HG03060 (cell line): Measurements from ENCODE around the gene GRID1.
"Not testable (repeated sequence)": the region's sequence is repeated elsewhere in the genome, so short reads cannot be mapped to it uniquely, and the experiment has no call there.

Experiments used
- ATAC-seq: cut with Tn5 transposase; IDR thresholded peaks from one replicate; pipeline ENCODE4 v1.9.1; 2021; ENCODE audit warnings: low read depth, moderate number of reproducible peaks; ENCODE audit not compliant: unreplicated experiment

The GRID1 gene

DNA sequence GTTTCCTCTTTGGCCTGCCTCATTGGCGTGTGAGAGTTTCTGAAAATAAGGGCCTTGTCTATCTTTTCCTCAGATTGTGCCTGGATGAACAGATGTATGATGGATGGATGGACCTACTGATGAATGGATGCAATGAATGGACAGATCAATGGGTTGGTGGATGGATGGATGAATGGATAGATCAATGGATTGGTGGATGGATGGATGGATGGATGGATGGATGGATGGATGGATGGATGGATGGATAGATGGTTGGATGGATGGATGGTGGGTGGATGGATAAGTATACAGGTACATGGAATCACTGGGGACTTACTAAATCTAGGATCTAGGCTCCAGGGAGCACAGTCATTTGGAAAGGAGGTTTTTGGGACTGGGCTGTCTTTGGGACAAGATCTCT is 331.9 kb downstream of the GRID1 start:
- no peak for ATAC-seq

DNA sequence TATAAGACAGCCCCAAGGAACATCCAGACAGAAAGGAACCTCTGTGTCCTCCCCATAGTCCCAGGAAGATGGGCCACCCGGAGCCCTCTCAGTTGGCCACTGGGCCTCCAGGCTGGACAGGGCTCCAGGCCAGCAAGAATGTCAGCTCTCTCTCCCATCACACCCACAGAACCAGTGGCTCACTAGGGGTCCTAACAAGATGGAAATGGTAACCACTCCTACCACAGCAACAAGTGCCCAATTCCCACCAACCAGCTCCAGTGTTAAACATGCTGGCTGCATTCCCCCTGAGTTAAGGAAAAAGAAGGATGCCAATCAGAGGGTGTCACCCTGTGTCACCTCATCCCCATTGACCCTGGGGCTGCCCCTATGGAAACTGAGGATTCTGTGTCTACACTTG is 333.0 kb downstream of the GRID1 start:
- ATAC-seq, result no peak

GRCh38 chr10:86032087-86032486 is 334.5 kb downstream of the GRID1 start:
- ATAC-seq, result not testable (repeated sequence)

GRCh38 chr10:86030312-86030711 is 336.3 kb downstream of the GRID1 start:
- ATAC-seq, result no peak

DNA sequence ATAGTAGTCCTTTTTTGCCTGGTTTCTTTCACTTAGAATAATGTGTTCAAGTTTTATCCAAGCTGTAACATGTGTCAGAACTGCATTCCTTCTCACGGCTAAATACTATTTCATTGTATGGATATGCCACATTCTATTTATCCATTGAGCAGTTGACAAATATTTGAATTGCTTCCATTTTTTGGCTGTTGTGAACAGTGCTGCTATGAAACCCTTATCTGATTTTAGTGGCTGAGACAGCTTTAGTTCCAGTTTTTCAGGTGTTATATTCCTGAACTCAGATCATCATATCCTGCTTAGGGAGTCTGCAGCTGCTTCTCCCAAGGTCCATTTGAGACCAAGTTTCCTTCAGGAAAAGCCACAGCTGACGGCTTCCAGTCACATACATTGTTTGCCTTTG is 339.2 kb downstream of the GRID1 start:
- no peak for ATAC-seq

DNA sequence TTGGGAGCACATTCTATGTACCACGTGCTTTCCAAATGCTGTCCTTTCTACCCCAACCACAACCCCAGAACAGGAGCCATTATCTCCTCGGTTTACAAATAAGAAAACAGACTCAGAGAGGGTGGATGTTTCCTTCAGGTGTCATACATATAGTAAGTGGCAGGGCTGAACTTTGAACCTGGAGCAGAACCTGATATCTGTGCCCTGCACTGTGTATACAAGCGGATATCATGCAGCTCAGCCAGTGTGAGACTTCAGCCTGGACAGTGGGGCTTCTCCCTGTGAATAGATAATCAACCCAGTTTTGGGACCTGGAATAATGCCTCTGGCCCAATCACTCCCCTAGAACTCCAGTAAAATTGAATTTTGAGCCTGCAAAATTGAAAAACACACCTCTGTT is 341.1 kb downstream of the GRID1 start:
- no peak for ATAC-seq

GRCh38 chr10:86024281-86025041 is 342.1 kb downstream of the GRID1 start:
- no peak for ATAC-seq

GRCh38 chr10:86023931-86024280 is 342.7 kb downstream of the GRID1 start:
- no peak for ATAC-seq

- ATAC-seq, result no peak
Measured at GRCh38 chr10:86023336-86023735, 343.3 kb downstream of the GRID1 start.

DNA sequence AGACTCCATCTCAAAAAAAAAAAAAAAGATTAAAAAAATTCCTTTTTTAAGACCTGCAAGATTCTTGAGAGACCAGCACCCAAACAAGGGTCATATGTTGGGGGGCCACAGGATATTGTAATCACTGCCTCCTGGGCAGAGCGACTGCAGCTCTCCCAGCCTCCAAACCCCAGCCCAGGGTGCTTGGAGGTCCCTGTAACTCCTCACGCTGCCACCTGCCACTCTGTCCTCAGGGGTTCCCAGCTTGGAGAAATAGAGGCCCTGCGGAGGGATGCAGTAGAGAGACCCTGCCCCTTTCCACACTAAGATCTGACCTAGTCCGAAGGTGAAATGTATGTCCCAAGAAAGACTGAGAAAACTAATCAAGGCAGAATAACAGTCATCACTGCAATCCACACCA is 343.7 kb downstream of the GRID1 start:
- ATAC-seq, result no peak

GRCh38 chr10:86020134-86020533 is 346.5 kb downstream of the GRID1 start:
- no peak for ATAC-seq

DNA sequence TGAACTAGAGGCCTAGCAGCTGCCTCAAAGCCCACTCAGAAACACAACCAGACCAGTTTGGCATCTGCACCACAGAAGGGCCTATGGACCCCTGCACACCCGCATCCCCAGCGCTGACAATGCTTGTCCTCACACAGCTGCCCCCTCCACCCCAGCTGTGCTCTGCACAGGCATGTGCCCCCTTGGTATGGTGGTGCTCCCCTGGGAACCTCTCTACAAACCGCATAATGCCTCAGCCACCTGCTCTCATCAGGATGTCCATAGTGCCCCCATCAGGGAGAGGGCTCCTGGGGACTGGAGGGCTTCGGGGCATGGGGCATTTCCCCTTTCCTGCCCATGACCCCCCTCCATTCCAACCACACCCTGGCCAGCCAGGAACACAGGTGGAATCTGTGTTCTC is 347.5 kb downstream of the GRID1 start:
- ATAC-seq, result no peak

DNA sequence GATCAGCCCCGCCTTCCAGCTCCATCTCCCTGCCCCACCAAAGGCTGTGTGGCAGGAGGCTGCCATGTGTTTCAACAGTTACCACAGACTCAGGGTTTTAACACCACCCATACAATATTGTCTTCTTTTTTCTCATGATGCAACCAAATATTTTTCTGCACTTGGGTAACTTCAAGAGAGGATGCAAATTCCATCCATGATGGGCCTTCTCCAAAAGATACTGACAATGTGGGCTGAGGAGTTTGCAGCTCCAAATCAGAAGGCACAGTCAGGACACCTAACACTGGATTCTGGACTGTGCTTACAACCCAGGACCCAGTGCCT is 347.9 kb downstream of the GRID1 start:
- no peak for ATAC-seq

DNA sequence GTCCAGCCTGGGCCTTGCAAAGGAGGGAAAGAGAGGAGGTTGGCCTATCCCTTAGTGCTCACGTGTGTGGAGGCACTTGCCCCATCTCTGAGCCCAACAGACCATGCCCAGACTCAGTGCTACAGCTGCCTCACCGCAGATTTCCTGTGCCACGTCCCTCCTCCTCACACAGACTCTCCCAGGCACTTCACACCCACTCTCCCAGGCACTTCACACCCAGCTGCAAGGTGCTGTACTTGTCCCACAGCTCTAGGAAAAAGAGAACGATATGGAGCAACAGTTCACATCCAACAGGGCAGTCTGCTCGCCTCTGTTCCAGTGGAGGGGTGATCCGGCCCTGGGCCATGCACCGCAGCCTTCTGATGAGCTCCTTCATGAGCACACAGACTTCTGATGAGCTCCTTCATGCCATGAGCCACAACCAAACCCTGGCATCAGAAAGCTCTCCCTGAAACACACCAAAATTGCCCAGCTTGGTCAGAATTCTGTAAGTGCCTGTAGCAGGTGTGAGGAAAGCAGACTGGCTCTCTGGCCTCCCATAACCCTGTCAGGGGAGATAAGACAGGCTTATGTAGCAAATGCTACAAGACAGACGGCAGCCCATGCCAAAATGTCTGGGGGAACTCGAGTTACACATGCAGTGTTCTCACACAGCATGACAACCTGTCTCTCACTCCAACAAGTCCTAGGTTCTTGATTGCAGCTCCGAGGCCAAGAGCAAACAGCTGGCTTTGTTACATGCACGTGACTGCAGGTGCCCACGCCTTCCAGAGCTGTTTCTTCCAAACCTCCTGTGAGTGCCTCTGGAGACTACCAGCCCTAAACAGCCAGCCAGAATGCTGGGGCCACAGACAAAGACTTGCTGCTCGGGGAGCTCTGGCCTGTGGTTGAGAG is 348.5 kb downstream of the GRID1 start:
- no peak for ATAC-seq

DNA sequence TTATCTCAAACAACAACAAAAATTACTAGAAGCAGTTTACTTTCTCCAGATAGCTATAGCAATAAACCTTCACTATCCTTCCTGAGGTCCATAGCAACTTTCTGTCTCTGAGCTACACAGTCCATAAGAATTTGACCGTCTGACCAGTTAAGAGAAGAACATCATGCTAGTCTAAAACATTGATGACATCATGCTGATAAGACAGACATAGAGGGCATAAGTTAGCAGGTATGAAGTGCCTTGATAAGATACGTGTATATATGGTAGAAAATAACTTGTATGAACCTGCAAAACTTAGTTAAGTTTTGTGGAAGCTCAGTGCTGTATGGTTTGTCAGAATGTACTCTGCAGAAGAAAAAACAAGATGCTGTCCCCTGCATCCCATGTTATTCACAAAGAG is 353.0 kb downstream of the GRID1 start:
- ATAC-seq, result no peak

- no peak for ATAC-seq
Measured at GRCh38 chr10:86007171-86007570, 359.4 kb downstream of the GRID1 start.

- no peak for ATAC-seq
Measured at GRCh38 chr10:86004337-86004736, 362.3 kb downstream of the GRID1 start.

DNA sequence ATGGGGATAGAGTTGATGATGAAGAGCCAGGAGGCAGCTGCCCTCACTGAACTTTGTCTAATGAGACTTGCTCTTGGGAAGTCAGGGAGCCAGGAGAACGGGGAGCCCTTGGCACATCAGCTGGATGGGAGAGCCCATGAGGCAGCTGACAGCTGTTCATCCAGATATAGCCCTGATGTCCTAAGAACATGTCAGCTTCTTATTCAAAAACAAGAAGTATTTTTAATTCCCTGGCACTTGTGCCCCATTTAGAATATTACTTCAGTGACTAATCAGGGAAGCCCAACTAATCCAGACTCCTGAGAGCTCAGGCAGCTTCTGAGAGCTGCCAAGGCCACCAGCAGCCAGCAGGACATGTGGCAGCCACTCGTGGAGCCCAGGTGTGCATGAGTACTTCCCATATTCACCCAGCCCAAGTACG is 363.4 kb downstream of the GRID1 start:
- no peak for ATAC-seq

DNA sequence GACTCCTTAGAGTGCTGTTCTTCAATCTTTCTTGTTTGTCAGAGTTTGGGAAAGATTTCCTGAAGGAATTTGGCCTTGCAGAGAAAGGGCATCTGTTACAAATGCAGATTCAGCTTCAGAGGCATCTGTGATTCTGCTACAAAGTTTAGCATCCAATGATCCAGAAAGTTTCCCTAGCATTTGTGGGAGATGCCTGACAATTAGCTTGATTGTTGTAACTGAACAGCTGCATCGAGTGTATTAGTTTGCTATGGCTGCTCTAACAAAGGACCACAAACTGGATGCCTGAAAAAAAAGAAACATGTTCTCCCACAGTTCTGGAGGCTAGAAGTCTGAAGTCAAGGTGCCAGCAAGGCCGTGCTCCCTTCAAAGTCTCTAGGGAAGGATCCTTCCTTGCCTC is 365.1 kb downstream of the GRID1 start:
- no peak for ATAC-seq

DNA sequence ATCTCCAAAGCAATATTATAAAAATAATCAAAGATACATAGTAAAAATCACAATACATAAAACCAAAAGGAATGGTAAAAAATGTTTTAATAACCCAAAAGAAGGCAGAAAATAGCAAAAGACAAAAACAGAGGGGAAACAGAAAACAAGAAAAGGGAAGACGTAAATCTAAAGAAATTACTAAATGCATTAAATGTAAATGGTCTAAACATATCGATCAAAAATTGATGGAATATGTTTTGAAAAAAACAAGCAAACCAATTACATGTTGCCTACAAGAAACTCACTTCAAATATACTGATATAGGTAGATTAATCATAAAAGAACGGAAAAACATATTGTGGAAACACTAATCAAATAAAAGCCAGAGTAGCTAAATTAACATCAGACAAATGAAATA is 369.1 kb downstream of the GRID1 start:
- no peak for ATAC-seq

GRCh38 chr10:85995791-85996190 is 370.8 kb downstream of the GRID1 start:
- no peak for ATAC-seq
